ENCODE measurements around the gene NUP35. TPM values are rescaled to one million over a fixed set of nuclear protein-coding genes. Genes with fewer than 3 reads are reported as not detected.

The NUP35 gene
- total RNA-seq, 1 donor from 2014 or later: 16.1 TPM

GRCh38 chr2:183209395-183210028, 85.3 kb downstream of the NUP35 start:
- DNase-seq (ENCODE audit: low read depth, low spot score): no peak

Other genes with a start within 250 kb of the NUP35 start
- gene NCKAP1, start 86.0 kb upstream of the NUP35 start, total RNA-seq: 150 and 190 TPM in 2 replicates
- 2.1 and 4.5 TPM in 2 replicates for gene DUSP19, start 45.7 kb upstream of the NUP35 start, total RNA-seq